Measurements from ENCODE around the gene WIF1.

DNA sequence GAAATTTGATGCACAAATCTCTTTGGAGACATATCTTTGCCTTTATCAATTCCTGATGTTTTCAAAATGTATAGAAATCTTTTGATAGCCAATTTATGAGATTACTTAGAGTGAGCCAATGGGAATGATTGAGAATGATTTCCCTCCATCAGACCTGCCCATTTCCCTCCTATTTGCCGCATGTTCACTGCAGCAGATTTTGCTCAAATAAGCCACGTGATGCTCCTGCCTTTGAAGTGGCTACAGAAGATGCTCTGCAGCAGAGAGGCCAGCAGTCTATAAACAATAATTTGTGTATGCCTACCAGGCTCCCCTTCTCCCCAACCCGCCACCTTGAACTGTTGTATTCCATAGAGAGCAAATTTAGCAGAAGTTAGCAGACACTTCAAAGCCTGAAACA, 21.9 kb downstream of the WIF1 start:
- TF ChIP-seq, protein P1, sequence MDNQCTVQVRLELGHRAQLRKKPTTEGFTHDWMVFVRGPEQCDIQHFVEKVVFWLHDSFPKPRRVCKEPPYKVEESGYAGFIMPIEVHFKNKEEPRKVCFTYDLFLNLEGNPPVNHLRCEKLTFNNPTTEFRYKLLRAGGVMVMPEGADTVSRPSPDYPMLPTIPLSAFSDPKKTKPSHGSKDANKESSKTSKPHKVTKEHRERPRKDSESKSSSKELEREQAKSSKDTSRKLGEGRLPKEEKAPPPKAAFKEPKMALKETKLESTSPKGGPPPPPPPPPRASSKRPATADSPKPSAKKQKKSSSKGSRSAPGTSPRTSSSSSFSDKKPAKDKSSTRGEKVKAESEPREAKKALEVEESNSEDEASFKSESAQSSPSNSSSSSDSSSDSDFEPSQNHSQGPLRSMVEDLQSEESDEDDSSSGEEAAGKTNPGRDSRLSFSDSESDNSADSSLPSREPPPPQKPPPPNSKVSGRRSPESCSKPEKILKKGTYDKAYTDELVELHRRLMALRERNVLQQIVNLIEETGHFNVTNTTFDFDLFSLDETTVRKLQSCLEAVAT (IDR thresholded peaks at IDR 0.05): no peak
- no peak for TF ChIP-seq GABPA (IDR thresholded peaks at IDR 0.05; ENCODE audit: low read depth)
- TF ChIP-seq, protein P2, sequence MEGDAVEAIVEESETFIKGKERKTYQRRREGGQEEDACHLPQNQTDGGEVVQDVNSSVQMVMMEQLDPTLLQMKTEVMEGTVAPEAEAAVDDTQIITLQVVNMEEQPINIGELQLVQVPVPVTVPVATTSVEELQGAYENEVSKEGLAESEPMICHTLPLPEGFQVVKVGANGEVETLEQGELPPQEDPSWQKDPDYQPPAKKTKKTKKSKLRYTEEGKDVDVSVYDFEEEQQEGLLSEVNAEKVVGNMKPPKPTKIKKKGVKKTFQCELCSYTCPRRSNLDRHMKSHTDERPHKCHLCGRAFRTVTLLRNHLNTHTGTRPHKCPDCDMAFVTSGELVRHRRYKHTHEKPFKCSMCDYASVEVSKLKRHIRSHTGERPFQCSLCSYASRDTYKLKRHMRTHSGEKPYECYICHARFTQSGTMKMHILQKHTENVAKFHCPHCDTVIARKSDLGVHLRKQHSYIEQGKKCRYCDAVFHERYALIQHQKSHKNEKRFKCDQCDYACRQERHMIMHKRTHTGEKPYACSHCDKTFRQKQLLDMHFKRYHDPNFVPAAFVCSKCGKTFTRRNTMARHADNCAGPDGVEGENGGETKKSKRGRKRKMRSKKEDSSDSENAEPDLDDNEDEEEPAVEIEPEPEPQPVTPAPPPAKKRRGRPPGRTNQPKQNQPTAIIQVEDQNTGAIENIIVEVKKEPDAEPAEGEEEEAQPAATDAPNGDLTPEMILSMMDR (IDR thresholded peaks at IDR 0.05 in 2 of 3, conservative IDR thresholded peaks at IDR 0.05 in 1 of 3; ENCODE audit: control insufficient read depth in 2 of 3, extremely low read depth in 1 of 3, insufficient read depth in 1 of 3, low read depth in 3 of 3, low read length in 3 of 3): no peak
- no peak for TF ChIP-seq NFXL1 (IDR thresholded peaks at IDR 0.05; ENCODE audit: borderline replicate concordance)
- no peak for TF ChIP-seq POLR2AphosphoS5 (IDR thresholded peaks at IDR 0.05; ENCODE audit: low read length)
- no peak for TF ChIP-seq PAX8 (IDR thresholded peaks at IDR 0.05)
